Limb (tissue), 2 donors: Measurements from ENCODE around the gene STT3B.
"Not testable (repeated sequence)": the region's sequence is repeated elsewhere in the genome, so short reads cannot be mapped to it uniquely, and the experiment has no call there.

Source experiments
- DNase-seq, 2 donors: peaks; one replicate each; pipeline ENCODE4 v3.0.0-alpha.2; 2016; ENCODE audit errors: extremely low spot score in 2 of 2

STT3B gene

DNA sequence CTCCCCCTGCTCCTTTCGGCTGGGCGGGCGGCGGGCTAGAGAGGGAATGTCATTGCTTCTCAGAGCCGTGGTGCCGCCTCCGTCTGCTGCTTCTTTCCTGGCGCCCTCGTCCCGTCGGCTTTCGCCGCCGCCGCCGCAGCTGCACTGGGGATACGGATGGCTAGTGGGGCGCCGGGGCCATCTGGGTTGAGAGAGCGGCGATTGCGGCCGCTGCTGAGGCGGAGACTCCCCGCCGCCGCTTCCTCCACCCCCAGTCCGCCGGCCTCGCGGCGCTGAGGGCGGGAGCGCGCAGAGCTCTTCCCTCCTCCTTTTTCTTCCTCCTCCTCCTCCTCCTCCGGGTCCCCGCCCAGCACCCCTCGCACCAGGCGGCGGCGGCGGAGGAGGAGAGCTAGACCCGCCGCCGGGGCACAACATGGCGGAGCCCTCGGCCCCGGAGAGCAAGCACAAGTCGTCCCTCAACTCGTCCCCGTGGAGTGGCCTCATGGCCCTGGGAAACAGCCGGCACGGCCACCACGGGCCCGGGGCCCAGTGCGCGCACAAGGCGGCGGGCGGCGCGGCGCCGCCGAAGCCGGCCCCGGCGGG lies at the start of gene STT3B:
Gene STT3B, plus strand, starts transcription at position 339 of the 582 bp plus-strand sequence. Its CDS starts 74 bp downstream, at position 413.
- peak in 1 of 2 donors; percentile 87 for DNase-seq

DNA sequence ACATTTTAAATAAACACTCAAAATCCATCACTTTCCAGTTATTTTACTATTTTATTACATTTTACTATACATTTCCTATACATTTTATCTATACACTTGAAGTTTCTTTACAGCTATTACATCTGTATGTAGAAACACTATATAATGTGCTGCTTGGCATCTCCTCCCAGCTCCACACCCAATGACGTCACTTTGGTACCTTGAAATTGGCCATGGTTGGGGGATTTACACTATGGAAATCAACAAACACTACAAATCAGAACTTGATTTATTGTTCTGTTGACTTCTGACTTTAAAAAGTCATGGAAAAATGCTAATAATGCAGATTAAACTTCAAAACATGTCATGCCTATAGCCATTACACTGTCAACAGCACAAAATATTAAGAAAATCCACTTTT lies 48.9 kb upstream of the STT3B start:
- no peak for DNase-seq

GRCh38 chr3:31485196-31485595 lies 47.5 kb upstream of the STT3B start:
- no peak for DNase-seq

- DNase-seq, result no peak
These were observed 45.7 kb upstream of the STT3B start for GRCh38 chr3:31486865-31487533.

DNA sequence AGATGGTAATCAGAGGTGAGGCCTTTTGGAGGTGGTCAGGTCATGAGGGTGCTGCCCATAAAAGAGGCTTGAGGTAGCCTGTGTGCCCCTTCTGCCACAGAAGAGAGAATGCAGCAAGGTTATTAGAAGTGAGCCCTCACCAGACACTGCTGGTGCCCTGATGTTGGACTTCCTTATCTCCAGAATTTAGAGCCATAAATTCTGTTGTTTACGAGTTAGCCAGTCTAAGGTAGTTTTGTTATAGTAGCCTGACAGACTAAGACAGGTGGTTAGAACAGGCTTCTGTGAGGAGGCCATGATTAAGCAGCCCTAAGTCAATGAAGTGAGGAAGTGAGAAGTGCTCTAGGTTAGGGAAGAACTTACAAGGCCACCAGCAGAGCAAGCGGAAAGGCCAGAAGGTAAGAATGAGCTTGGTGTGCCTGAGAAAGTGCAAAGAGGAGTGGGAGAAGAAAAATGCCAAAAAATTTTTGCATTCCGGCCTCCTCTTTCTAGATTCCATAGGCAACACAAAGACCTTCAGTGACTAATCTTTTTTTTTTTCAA lies 44.2 kb upstream of the STT3B start:
- no peak for DNase-seq

DNA sequence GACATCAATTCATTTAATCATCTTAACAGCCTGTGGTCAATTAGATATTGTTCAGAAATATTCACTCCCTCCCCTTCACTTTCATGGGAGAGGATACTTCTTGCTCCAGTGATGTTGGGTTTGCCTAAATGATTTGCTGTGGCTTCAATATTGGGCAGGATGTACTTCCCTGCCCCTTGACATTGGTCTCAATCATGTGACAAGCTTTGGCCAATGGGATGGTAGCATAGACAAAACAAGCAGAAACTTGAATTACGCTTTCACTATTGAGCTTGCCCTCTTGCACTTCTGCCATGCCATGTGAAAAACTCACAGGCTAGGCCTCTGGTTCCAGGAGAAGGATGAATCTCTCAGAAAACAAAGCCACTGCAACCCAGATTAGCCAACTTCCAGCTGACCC lies 42.2 kb upstream of the STT3B start:
- DNase-seq, result no peak

DNA sequence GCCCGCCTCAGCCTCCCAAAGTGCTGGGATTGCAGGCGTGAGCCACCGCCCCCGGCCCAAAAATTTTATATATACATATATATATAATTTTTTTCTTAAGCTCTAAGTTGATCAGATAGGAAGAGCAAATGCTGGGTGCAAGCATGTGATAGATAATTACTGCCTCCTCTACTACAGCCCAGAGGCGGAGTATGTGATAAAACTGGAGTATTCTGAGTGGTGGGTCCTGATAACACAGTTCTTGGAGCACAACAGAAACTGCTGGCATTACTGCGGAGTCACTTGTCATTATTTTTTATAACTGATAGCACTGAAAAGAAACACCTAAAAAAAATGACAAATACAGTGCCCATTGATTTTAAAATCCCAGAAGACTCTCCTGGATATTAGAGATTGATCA lies 41.1 kb upstream of the STT3B start:
- no peak for DNase-seq

- DNase-seq, result no peak
These were observed 39.6 kb upstream of the STT3B start for GRCh38 chr3:31493149-31493548.

GRCh38 chr3:31495971-31496665 lies 36.6 kb upstream of the STT3B start:
- no peak for DNase-seq

GRCh38 chr3:31498791-31499190 lies 33.9 kb upstream of the STT3B start:
- no peak for DNase-seq

DNA sequence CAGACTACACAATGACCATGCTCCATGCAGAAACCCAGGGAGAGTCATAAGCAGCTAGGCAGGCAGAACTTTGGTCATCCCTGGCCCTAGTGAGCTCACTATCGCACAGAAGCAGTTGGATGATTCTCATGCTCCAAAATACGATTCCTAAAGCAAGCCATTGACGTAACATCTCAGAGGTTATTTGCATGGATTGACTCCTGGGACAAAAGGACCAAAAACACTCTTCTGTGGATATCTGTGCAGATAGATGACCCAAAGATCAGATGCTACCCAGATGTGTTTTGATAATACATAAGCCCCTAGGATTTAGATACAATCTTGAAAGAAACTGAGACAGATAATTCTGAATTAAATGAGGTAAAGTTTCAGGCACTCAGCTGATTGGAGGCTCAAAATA lies 33.4 kb upstream of the STT3B start:
- no peak for DNase-seq

GRCh38 chr3:31502803-31503221 lies 29.9 kb upstream of the STT3B start:
- no peak for DNase-seq

DNA sequence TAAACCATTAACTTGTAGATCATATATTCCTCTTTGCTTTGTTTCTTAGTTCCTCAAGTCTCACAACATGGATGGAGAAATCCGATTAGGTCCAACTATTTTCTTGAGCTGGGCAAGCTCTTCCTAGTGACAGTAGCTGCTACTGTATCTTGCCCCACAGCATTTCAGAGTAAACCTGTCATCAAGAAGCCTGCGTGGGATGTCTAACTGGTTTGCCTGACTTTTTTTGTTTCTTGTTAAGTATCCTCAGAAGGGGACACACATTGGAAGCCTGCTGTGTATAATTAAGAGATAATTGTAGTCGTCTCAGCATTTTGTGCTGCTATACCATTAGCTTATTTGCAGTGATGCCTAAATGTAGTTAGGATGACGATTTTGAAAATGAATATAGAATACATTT lies 29.3 kb upstream of the STT3B start:
- no peak for DNase-seq

- no peak for DNase-seq
These were observed 28.5 kb upstream of the STT3B start for GRCh38 chr3:31504230-31504629.

- no peak for DNase-seq
These were observed 27.2 kb upstream of the STT3B start for GRCh38 chr3:31505371-31506048.

- DNase-seq, result not testable (repeated sequence)
These were observed 26.2 kb upstream of the STT3B start for GRCh38 chr3:31506515-31506914.

GRCh38 chr3:31508452-31509146 lies 24.1 kb upstream of the STT3B start:
- DNase-seq, result no peak

DNA sequence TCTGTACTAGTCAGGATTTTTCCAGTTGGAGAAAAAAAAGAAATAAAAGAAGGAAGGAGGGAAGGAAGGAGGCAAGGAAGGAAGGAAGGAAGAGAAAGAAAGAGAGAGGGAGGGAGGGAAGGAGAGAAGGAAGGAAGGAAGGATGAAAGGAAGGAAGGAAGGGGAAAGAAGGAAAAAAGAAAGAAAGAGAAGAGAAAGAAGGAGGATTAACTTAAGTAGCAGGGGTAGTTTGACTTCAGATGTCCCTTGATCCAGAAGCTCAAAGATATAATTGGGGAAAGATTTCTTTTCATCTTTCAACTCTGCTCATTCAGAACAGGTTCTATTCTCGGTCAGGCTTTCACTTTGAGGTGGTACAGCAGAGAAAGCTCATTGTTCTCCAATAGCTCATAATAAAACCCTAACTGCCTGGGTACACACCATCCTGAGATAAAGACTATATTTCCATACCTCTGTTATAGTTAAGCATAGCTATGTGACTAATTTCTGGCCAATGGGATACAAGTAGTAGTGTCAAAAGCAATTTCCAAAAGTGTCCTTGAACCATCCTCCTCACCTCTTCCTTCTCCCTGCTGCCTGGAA lies 23.5 kb upstream of the STT3B start:
- no peak for DNase-seq

- DNase-seq, result no peak
These were observed 18.2 kb upstream of the STT3B start for GRCh38 chr3:31514570-31514969.

DNA sequence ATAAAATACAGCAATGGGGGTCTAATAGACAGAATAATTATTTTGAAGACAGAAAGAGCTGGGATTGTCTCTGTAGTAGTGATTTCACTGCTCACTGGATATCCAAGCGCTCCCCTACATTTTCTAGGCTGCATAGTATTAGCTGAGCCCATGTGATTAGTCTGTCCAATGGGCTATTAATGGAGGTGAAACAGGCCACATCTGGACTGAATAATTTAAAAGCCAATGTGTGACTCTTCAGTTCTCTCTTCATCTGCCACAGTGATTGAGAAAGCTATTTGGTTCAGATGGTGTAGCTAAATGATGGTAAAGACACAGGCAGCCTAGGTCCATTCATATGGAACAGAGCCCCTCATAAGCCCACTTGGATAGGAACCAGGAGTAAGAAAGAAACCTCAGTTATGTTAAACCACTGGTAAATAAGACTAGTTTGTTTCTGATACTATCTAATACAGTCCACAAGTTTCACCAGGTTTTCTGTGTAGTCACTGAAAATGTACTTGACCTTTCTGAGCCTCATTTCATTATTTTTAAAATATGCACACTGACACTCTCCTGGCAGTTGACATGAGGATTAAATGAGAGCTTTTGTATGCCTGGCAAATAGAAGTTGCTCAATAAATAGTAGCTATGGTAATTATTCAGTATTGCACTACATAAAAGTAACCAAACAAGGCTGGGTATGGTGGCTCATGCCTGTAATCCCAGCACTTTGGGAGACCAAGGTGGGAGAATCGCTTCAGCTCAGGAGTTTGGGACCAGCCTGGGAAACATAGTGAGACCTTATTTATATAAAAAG lies 17.0 kb upstream of the STT3B start:
- no peak for DNase-seq
